HepG2 (cell line): Measurements from ENCODE around the gene RAP1GAP2. TPM values are rescaled to one million over a fixed set of nuclear protein-coding genes. Genes with fewer than 3 reads are reported as not detected.

ENCODE experiments used
- GMEB1 ChIP-seq: sonication (generic); formaldehyde crosslinking; IDR thresholded peaks from 2 replicates; pipeline ENCODE4 v1.5.1; 2020; ENCODE audit warnings: missing genetic modification reagents, mild to moderate bottlenecking, borderline replicate concordance
- GZF1 ChIP-seq: sonication (generic); formaldehyde crosslinking; IDR thresholded peaks from 2 replicates; pipeline ENCODE4 v1.5.1; 2020; ENCODE audit warnings: mild to moderate bottlenecking, missing genetic modification reagents
- NCOA2 ChIP-seq: sonication (generic); formaldehyde crosslinking; IDR thresholded peaks from 2 replicates; pipeline ENCODE4 v1.8.0; 2022; ENCODE audit warnings: inconsistent platforms
- NFE2L1 ChIP-seq: sonication (generic); formaldehyde crosslinking; IDR thresholded peaks from 2 replicates; pipeline ENCODE4 v1.4.0; 2020; ENCODE audit warnings: missing genetic modification reagents, mild to moderate bottlenecking, borderline replicate concordance
- SMAD9 ChIP-seq: sonication (generic); formaldehyde crosslinking; IDR thresholded peaks from 2 replicates; pipeline ENCODE4 v1.5.1; 2020; ENCODE audit warnings: mild to moderate bottlenecking, missing genetic modification reagents
- STAT6 ChIP-seq: sonication (generic); formaldehyde crosslinking; IDR thresholded peaks from 2 replicates; pipeline ENCODE4 v1.4.0; 2020; ENCODE audit warnings: missing genetic modification reagents, mild to moderate bottlenecking, borderline replicate concordance
- TBX2 ChIP-seq: sonication (generic); formaldehyde crosslinking; IDR thresholded peaks from 2 replicates; pipeline ENCODE4 v1.5.0; 2020; ENCODE audit warnings: missing genetic modification reagents, mild to moderate bottlenecking, borderline replicate concordance
- XRCC5 ChIP-seq: fragments of 200-400 bp; formaldehyde crosslinking; optimal IDR thresholded peaks from 2 replicates; pipeline ENCODE3; 2017; ENCODE audit warnings: mild to moderate bottlenecking, low read length
- ZBTB33 ChIP-seq: sonication (generic); formaldehyde crosslinking; IDR thresholded peaks from 2 replicates; pipeline ENCODE4 v1.4.0; 2020; ENCODE audit warnings: missing genetic modification reagents
- ZFP36L1 ChIP-seq: sonication (generic); formaldehyde crosslinking; IDR thresholded peaks from 2 replicates; pipeline ENCODE4 v1.8.0; 2022; ENCODE audit warnings: mild to moderate bottlenecking, missing genetic modification reagents, moderate library complexity
- ZNF282 ChIP-seq: fragments of 450-650 bp; IDR thresholded peaks from 2 replicates; pipeline ENCODE4 v1.6.1; 2018; ENCODE audit not compliant: partially characterized antibody
- ZNF510 ChIP-seq: sonication (generic); formaldehyde crosslinking; IDR thresholded peaks from 2 replicates; pipeline ENCODE4 v1.4.0; 2020; ENCODE audit warnings: low read depth, mild to moderate bottlenecking, missing genetic modification reagents
- ZNF569 ChIP-seq: sonication (generic); formaldehyde crosslinking; IDR thresholded peaks from 2 replicates; pipeline ENCODE4 v1.5.0; 2020; ENCODE audit warnings: mild to moderate bottlenecking, missing genetic modification reagents, moderate library complexity, borderline replicate concordance
- ZNF777 ChIP-seq: sonication (generic); formaldehyde crosslinking; IDR thresholded peaks from 2 replicates; pipeline ENCODE4 v1.4.0; 2020; ENCODE audit warnings: missing genetic modification reagents
- polyA plus RNA-seq, 8 experiments: library from polyadenylated mRNA; depleted of rRNA in 3 of 8; stranded (reverse) in 7 of 8; unstranded in 1 of 8; fragments of >200 nt; fragmentation: Illumina TruSeq in 4 of 8; extraction: Trizol in 4 of 8; gene quantifications; 2 replicates each; pipeline versions ENCODE4 v1.2.1 to v1.2.3, GENCODE V29; 2011 to 2016; ENCODE audit warnings: low read depth in 4 of 8, missing spikeins in 1 of 8, mixed read lengths in 1 of 8; ENCODE audit not compliant: insufficient read depth in 1 of 8
- total RNA-seq, 5 experiments: library from RNA; depleted of rRNA; stranded (reverse); fragments of >200 nt; fragmentation: Illumina TruSeq; extraction: Trizol; gene quantifications; 2 replicates each; pipeline ENCODE4 v1.2.3, GENCODE V29; 2016; ENCODE audit warnings: low read depth in 1 of 5
- TF ChIP-seq, protein P1 (sequence below): sonication (generic); formaldehyde crosslinking; IDR thresholded peaks from 2 replicates; pipeline ENCODE4 v1.5.0; 2020; ENCODE audit warnings: mild to moderate bottlenecking, missing genetic modification reagents, borderline replicate concordance
- TF ChIP-seq, protein P2 (sequence below): fragments of 450-650 bp; IDR thresholded peaks from 2 replicates; pipeline ENCODE4 v1.6.1; 2017

The RAP1GAP2 gene
- total and polyA plus RNA-seq, 2 of the 13 experiments (the other 11 are each of a cell fraction or from before 2014, with no cell fraction given): 10.9 to 12.0 TPM

DNA sequence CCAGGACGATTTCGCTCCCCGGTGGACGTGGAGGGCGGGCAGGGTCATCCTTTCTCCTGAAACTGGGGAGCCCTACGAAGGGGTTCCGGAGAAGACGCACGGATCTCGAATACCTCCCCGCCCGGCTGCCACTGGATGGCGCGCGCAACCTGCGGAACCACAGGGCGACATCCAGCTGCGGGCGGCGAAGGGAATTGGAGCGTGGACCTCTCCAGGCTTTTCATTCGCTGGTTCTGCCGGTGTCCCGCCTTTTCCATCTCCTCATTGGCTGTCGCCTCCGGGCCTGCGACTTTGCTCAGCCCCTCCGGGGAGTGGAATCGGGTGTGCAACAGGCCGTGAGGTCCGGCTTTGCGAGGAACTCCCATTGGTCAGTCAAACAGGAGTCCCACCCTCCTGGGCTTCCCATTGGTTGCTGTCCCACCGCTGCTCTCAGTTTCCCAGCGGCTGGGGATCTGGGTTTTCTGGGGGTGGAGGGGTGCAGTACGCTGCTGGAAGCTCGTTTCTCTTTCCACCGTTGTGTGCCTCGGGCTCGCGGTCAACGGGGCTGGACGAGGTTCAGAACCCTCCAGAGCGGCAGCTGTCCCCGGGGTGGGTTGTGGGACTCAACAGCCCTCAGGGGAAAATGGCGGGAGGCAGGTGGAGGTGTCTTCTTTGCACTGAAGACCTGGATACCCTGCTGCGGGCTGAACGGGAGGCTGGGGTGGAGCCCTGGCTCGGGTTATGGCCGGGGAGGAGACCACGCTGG lies 252.7 kb downstream of the RAP1GAP2 start (continued):
- TF ChIP-seq, protein P1, sequence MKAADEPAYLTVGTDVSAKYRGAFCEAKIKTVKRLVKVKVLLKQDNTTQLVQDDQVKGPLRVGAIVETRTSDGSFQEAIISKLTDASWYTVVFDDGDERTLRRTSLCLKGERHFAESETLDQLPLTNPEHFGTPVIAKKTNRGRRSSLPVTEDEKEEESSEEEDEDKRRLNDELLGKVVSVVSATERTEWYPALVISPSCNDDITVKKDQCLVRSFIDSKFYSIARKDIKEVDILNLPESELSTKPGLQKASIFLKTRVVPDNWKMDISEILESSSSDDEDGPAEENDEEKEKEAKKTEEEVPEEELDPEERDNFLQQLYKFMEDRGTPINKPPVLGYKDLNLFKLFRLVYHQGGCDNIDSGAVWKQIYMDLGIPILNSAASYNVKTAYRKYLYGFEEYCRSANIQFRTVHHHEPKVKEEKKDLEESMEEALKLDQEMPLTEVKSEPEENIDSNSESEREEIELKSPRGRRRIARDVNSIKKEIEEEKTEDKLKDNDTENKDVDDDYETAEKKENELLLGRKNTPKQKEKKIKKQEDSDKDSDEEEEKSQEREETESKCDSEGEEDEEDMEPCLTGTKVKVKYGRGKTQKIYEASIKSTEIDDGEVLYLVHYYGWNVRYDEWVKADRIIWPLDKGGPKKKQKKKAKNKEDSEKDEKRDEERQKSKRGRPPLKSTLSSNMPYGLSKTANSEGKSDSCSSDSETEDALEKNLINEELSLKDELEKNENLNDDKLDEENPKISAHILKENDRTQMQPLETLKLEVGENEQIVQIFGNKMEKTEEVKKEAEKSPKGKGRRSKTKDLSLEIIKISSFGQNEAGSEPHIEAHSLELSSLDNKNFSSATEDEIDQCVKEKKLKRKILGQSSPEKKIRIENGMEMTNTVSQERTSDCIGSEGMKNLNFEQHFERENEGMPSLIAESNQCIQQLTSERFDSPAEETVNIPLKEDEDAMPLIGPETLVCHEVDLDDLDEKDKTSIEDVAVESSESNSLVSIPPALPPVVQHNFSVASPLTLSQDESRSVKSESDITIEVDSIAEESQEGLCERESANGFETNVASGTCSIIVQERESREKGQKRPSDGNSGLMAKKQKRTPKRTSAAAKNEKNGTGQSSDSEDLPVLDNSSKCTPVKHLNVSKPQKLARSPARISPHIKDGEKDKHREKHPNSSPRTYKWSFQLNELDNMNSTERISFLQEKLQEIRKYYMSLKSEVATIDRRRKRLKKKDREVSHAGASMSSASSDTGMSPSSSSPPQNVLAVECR: peak; percentile 46; the same call in 1 of the 2 replicates
- TF ChIP-seq GZF1 (CRISPR knock-in tag) (no peak), TBX2 (CRISPR knock-in tag) (peak; percentile 61; the same call in 1 of the 2 replicates), ZNF569 (no peak), ZBTB33 (CRISPR knock-in tag) (no peak), ZNF510 (CRISPR knock-in tag) (no peak), NFE2L1 (CRISPR knock-in tag) (no peak), SMAD9 (no peak), ZFP36L1 (no peak), XRCC5 (peak; percentile 53), ZNF777 (CRISPR knock-in tag) (0 out of 2 replicates have a peak, but pooled peaks have one; percentile 16), NCOA2 (no peak; the same call in 1 of the 2 replicates), GMEB1 (CRISPR knock-in tag) (no peak; the same call in 1 of the 2 replicates), STAT6 (no peak), ZNF282 (no peak)
- TF ChIP-seq, protein P2, sequence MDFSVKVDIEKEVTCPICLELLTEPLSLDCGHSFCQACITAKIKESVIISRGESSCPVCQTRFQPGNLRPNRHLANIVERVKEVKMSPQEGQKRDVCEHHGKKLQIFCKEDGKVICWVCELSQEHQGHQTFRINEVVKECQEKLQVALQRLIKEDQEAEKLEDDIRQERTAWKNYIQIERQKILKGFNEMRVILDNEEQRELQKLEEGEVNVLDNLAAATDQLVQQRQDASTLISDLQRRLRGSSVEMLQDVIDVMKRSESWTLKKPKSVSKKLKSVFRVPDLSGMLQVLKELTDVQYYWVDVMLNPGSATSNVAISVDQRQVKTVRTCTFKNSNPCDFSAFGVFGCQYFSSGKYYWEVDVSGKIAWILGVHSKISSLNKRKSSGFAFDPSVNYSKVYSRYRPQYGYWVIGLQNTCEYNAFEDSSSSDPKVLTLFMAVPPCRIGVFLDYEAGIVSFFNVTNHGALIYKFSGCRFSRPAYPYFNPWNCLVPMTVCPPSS: no peak
